ENCODE measurements around the gene ASPSCR1. TPM values are rescaled to one million over a fixed set of nuclear protein-coding genes. Genes with fewer than 3 reads are reported as not detected.

The ASPSCR1 gene
- total and polyA plus RNA-seq, 2 of the 13 experiments (the other 11 are each of a cell fraction or from before 2014, with no cell fraction given) = 274 to 314 TPM

GRCh38 chr17:81966343-81967243, 10.8 kb upstream of the ASPSCR1 start (continued):
- TF ChIP-seq ZNF563 (CRISPR knock-in tag; IDR thresholded peaks at IDR 0.05) = 0 out of 2 replicates have a peak, but pooled peaks have one; percentile 15
- no peak for TF ChIP-seq NKX3-1 (CRISPR knock-in tag; IDR thresholded peaks at IDR 0.05)
- peak; percentile 74; the same call in 1 of the 2 replicates for TF ChIP-seq ZNF747 (CRISPR knock-in tag; IDR thresholded peaks at IDR 0.05; ENCODE audit: borderline replicate concordance)
- 0 out of 2 replicates have a peak, but pooled peaks have one; percentile 81 for TF ChIP-seq NFATC3 (CRISPR knock-in tag; IDR thresholded peaks at IDR 0.05)
- peak; percentile 95 for TF ChIP-seq MXD4 (CRISPR knock-in tag; IDR thresholded peaks at IDR 0.05)
- peak; percentile 64; the same call in 1 of the 3 replicates for TF ChIP-seq MXI1 (IDR thresholded peaks at IDR 0.05; ENCODE audit: borderline replicate concordance, low read depth, low read length)
- TF ChIP-seq ZNF30 (CRISPR knock-in tag; IDR thresholded peaks at IDR 0.05) = no peak
- TF ChIP-seq ZNF225 (CRISPR knock-in tag; IDR thresholded peaks at IDR 0.05) = peak; percentile 7; the same call in 1 of the 2 replicates
- no peak for TF ChIP-seq ZBTB8A (CRISPR knock-in tag; IDR thresholded peaks at IDR 0.05; ENCODE audit: borderline replicate concordance, low read depth)
- peak; percentile 97 for TF ChIP-seq ZFP91 (CRISPR knock-in tag; IDR thresholded peaks at IDR 0.05; ENCODE audit: borderline replicate concordance)
- peak; percentile 73; the same call in 1 of the 2 replicates for TF ChIP-seq JUND (CRISPR knock-in tag; IDR thresholded peaks at IDR 0.05)
- TF ChIP-seq SIN3B (IDR thresholded peaks at IDR 0.05; ENCODE audit: low read length) = no peak
- no peak for TF ChIP-seq TAF15 (IDR thresholded peaks at IDR 0.05; ENCODE audit: low read depth, low read length, poor library complexity, severe bottlenecking)
- TF ChIP-seq SOX6 (IDR thresholded peaks at IDR 0.05) = no peak
- TF ChIP-seq SOX6 (CRISPR knock-in tag; IDR thresholded peaks at IDR 0.05) = peak; percentile 86
- TF ChIP-seq ZNF800 (CRISPR knock-in tag; IDR thresholded peaks at IDR 0.05) = no peak
- TF ChIP-seq KMT2B (CRISPR knock-in tag; IDR thresholded peaks at IDR 0.05) = peak; percentile 86
- peak; percentile 58; the same call in 1 of the 2 replicates for TF ChIP-seq ZNF784 (CRISPR knock-in tag; IDR thresholded peaks at IDR 0.05; ENCODE audit: borderline replicate concordance)
- TF ChIP-seq ZNF607 (CRISPR knock-in tag; IDR thresholded peaks at IDR 0.05; ENCODE audit: borderline replicate concordance) = peak; percentile 84
- peak; percentile 87; the same call in 1 of the 2 replicates for TF ChIP-seq ZNF83 (CRISPR knock-in tag; IDR thresholded peaks at IDR 0.05; ENCODE audit: borderline replicate concordance)
- peak; percentile 95 for TF ChIP-seq PHF5A (CRISPR knock-in tag; IDR thresholded peaks at IDR 0.05; ENCODE audit: low read depth, unreplicated experiment)
- no peak for TF ChIP-seq ATF6 (CRISPR knock-in tag; conservative IDR thresholded peaks at IDR 0.05)
- TF ChIP-seq KDM1A (CRISPR knock-in tag; IDR thresholded peaks at IDR 0.05) = no peak
- TF ChIP-seq ZNF331 (CRISPR knock-in tag; IDR thresholded peaks at IDR 0.05) = peak; percentile 97
